ENCODE measurements around the gene HOOK2. TPM values are rescaled to one million over a fixed set of nuclear protein-coding genes. Genes with fewer than 3 reads are reported as not detected.
A peak's percentile ranks its signal among the peaks of the same experiment; 100 is the strongest.

Gene HOOK2
- polyA plus RNA-seq, 3 donors: 0.55 to 28.6 (median 1.1) TPM

- Histone ChIP-seq H3K4me1 (ENCODE audit: control insufficient read depth in 1 of 2, insufficient read depth in 2 of 2, low read length in 2 of 2) (peaks cover 20 to 26% of the 10 kb centered on the region in 2 donors), H3K36me3 (replicated peaks in 1 of 2; ENCODE audit: control insufficient read depth in 1 of 2, insufficient read depth in 2 of 2, low read length in 2 of 2) (no peaks in the 10 kb centered on the region), H3K4me2 (replicated peaks; ENCODE audit: extremely low read depth, low read length, poor library complexity, severe bottlenecking) (peak within 1 kb of the TSS; percentile 86), H3K27me3 (ENCODE audit: control insufficient read depth in 2 of 2, insufficient read depth in 2 of 2, low read length in 2 of 2) (peaks cover 4 to 18% of the 10 kb centered on the region in 2 donors), H3K27ac (ENCODE audit: low read depth in 1 of 2, low read length in 2 of 2) (peak within 1 kb of the TSS; percentile 2 to 36), H3K9ac (ENCODE audit: insufficient read depth, low read length, poor library complexity, severe bottlenecking) (peak within 1 kb of the TSS; percentile 63), H3K9me3 (replicated peaks in 1 of 2; ENCODE audit: control insufficient read depth in 1 of 2, insufficient read depth in 1 of 2, low read length in 2 of 2) (no peaks in the 10 kb centered on the region), H4K20me1 (ENCODE audit: insufficient read depth, low read length) (no peaks in the 10 kb centered on the region), H2AFZ (ENCODE audit: insufficient read depth, low read depth, low read length, poor library complexity, severe bottlenecking) (peak within 1 kb of the TSS; percentile 98), H3K79me2 (ENCODE audit: insufficient read depth, low read length) (peaks cover 7% of the 10 kb centered on the region), H3K4me3 (replicated peaks in 1 of 3; ENCODE audit: low read depth in 2 of 3, low read length in 3 of 3) (peak within 1 kb of the TSS; percentile 61 to 77 (median 63))
- Mint-ChIP-seq H3K4me1 (peaks cover 23% of the 10 kb centered on the region), H3K27ac (peak within 1 kb of the TSS; percentile 69 to 90 (median 79)), H3K4me3 (peak within 1 kb of the TSS; percentile 83 to 92), H3K9me3 (peaks cover 0 to 4% (median 0%) of the 10 kb centered on the region in 7 donors), H3K36me3 (peaks cover 11 to 18% of the 10 kb centered on the region in 2 donors), H3K27me3 (ENCODE audit: low read depth in 3 of 3) (peaks cover 10 to 18% (median 14%) of the 10 kb centered on the region in 3 donors)
- peak; percentile 82 to 89 (median 86) for DNase-seq
- intact Hi-C loops (cut with micrococcal nuclease): loop anchor here in 1 of 2 donors (5.0 kb wide), 1 partner anchor 36 kb away; no protein-coding TSS in a partner anchor
- 1% methylated on average over 50 of the region's 66 CpGs for WGBS (ENCODE audit: insufficient coverage)
- TF ChIP-seq CTCF (IDR thresholded peaks at IDR 0.05): no peak
Observed at GRCh38 chr19:12806242-12807081, 31.1 kb upstream of the HOOK2 start, which contains the start of gene RNASEH2A. Gene RNASEH2A, plus strand, starts transcription at chr19:12806584. Its CDS starts 90 bp downstream, at chr19:12806674.

- Histone ChIP-seq H3K4me2 (replicated peaks; ENCODE audit: extremely low read depth, low read length, poor library complexity, severe bottlenecking) (no peak overlapping the region), H4K20me1 (ENCODE audit: insufficient read depth, low read length) (no peaks in the 10 kb centered on the region), H3K36me3 (replicated peaks in 1 of 2; ENCODE audit: control insufficient read depth in 1 of 2, insufficient read depth in 2 of 2, low read length in 2 of 2) (no peaks in the 10 kb centered on the region), H2AFZ (ENCODE audit: insufficient read depth, low read depth, low read length, poor library complexity, severe bottlenecking) (no peak overlapping the region), H3K4me3 (replicated peaks in 1 of 3; ENCODE audit: low read depth in 2 of 3, low read length in 3 of 3) (no peak overlapping the region), H3K27ac (ENCODE audit: low read depth in 1 of 2, low read length in 2 of 2) (no peak overlapping the region), H3K27me3 (ENCODE audit: control insufficient read depth in 2 of 2, insufficient read depth in 2 of 2, low read length in 2 of 2) (peaks cover 4 to 34% of the 10 kb centered on the region in 2 donors), H3K4me1 (ENCODE audit: control insufficient read depth in 1 of 2, insufficient read depth in 2 of 2, low read length in 2 of 2) (peaks cover 29 to 40% of the 10 kb centered on the region in 2 donors), H3K9ac (ENCODE audit: insufficient read depth, low read length, poor library complexity, severe bottlenecking) (no peak overlapping the region), H3K79me2 (ENCODE audit: insufficient read depth, low read length) (peaks cover 7% of the 10 kb centered on the region), H3K9me3 (replicated peaks in 1 of 2; ENCODE audit: control insufficient read depth in 1 of 2, insufficient read depth in 1 of 2, low read length in 2 of 2) (no peaks in the 10 kb centered on the region)
- no peak for TF ChIP-seq CTCF (IDR thresholded peaks at IDR 0.05)
- no peak for DNase-seq
- no peak overlapping the region for H3K4me3 Mint-ChIP-seq
- intact Hi-C loops (cut with micrococcal nuclease): no loop called here
- peaks cover 14 to 31% (median 25%) of the 10 kb centered on the region in 3 donors for H3K27me3 Mint-ChIP-seq (ENCODE audit: low read depth in 3 of 3)
- 96% methylated on average over 25 of the region's 26 CpGs for WGBS (ENCODE audit: insufficient coverage)
- H3K36me3 Mint-ChIP-seq: peaks cover 12 to 23% of the 10 kb centered on the region in 2 donors
- H3K27ac Mint-ChIP-seq: no peak overlapping the region
- H3K9me3 Mint-ChIP-seq: peaks cover 0 to 6% (median 0%) of the 10 kb centered on the region in 7 donors
- H3K4me1 Mint-ChIP-seq: peaks cover 32% of the 10 kb centered on the region
Observed at GRCh38 chr19:12804051-12804450, 28.7 kb upstream of the HOOK2 start.

Measured in CD14-positive monocyte (primary cell).